ENCODE results near the gene FGF5. TPM values are rescaled to one million over a fixed set of nuclear protein-coding genes. Genes with fewer than 3 reads are reported as not detected.

The FGF5 gene
- total RNA-seq, 1 donor from 2014 or later: not detected

GRCh38 chr4:80233390-80233789 is 33.1 kb upstream of the FGF5 start:
- intact Hi-C loops (cut with DNase I): no loop called here
- Histone ChIP-seq H3K27ac (no peak overlapping the region), H3K4me3 (no peak overlapping the region)

GRCh38 chr4:80235451-80235850 is 31.0 kb upstream of the FGF5 start:
- intact Hi-C loops (cut with DNase I): no loop called here
- TF ChIP-seq, protein P1, sequence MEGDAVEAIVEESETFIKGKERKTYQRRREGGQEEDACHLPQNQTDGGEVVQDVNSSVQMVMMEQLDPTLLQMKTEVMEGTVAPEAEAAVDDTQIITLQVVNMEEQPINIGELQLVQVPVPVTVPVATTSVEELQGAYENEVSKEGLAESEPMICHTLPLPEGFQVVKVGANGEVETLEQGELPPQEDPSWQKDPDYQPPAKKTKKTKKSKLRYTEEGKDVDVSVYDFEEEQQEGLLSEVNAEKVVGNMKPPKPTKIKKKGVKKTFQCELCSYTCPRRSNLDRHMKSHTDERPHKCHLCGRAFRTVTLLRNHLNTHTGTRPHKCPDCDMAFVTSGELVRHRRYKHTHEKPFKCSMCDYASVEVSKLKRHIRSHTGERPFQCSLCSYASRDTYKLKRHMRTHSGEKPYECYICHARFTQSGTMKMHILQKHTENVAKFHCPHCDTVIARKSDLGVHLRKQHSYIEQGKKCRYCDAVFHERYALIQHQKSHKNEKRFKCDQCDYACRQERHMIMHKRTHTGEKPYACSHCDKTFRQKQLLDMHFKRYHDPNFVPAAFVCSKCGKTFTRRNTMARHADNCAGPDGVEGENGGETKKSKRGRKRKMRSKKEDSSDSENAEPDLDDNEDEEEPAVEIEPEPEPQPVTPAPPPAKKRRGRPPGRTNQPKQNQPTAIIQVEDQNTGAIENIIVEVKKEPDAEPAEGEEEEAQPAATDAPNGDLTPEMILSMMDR (IDR thresholded peaks at IDR 0.05): no peak
- no peaks in the 10 kb centered on the region for H3K4me1 ChIP-seq

More at GRCh38 chr4:80233390-80233789, 33.1 kb upstream of the FGF5 start:
- no peaks in the 10 kb centered on the region for H3K9me3 ChIP-seq
- H3K4me1 ChIP-seq: no peaks in the 10 kb centered on the region
- no peak for ATAC-seq
- TF ChIP-seq, protein P1 (IDR thresholded peaks at IDR 0.05): no peak
- H3K36me3 ChIP-seq: no peaks in the 10 kb centered on the region
- no peak for DNase-seq
- peaks cover 10% of the 10 kb centered on the region for H3K27me3 ChIP-seq

GRCh38 chr4:80237992-80238391 is 28.5 kb upstream of the FGF5 start:
- H3K4me1 ChIP-seq: no peaks in the 10 kb centered on the region
- TF ChIP-seq, protein P1 (IDR thresholded peaks at IDR 0.05): no peak
- intact Hi-C loops (cut with DNase I): no loop called here
- H3K9me3 ChIP-seq: no peaks in the 10 kb centered on the region
- no peak overlapping the region for H3K27ac ChIP-seq
- H3K4me3 ChIP-seq: no peak overlapping the region
- ATAC-seq (no peak), DNase-seq (no peak)
- no peaks in the 10 kb centered on the region for H3K36me3 ChIP-seq
- peaks cover 8% of the 10 kb centered on the region for H3K27me3 ChIP-seq

More at GRCh38 chr4:80235451-80235850, 31.0 kb upstream of the FGF5 start:
- no peak for DNase-seq
- Histone ChIP-seq H3K9me3 (no peaks in the 10 kb centered on the region), H3K4me3 (no peak overlapping the region), H3K27me3 (peaks cover 5% of the 10 kb centered on the region), H3K27ac (no peak overlapping the region), H3K36me3 (no peaks in the 10 kb centered on the region)
- no peak for ATAC-seq

DNA sequence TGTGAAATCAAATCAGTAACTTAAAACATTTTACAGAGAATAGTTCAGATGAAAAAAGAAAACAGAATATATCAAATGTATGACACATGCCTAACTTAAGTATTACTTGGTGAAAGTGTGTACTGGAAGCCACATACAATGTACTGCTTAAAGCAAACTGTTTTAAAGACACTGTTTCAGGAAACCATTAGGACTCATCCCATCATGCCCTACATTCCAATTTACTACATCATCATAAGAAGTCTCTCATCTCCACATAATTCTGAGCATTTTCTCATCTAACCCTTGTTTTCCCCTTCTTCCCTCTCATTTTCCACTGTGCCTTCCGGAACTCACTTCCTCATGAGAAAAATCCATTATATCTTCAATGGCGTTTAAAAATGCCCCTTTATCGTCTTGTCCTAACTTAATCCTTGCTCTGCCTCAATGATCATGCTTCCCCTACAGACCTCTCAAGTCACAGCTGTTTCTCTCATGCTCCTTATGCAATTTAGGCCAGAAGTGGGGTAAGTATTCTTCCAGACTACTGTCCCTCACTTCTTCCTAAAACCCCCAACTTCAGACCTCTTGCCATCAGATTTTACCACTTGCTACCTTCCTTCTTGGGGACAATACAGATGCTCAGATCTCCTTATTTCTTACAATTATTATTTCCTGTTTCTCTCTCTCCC is 26.8 kb upstream of the FGF5 start:
- DNase-seq: no peak
- Histone ChIP-seq H3K4me1 (no peaks in the 10 kb centered on the region), H3K9me3 (no peaks in the 10 kb centered on the region), H3K4me3 (no peak overlapping the region), H3K27ac (no peak overlapping the region), H3K27me3 (peaks cover 12% of the 10 kb centered on the region), H3K36me3 (no peaks in the 10 kb centered on the region)
- intact Hi-C loops (cut with DNase I): no loop called here
- no peak for ATAC-seq
- TF ChIP-seq, protein P1 (IDR thresholded peaks at IDR 0.05): no peak

DNA sequence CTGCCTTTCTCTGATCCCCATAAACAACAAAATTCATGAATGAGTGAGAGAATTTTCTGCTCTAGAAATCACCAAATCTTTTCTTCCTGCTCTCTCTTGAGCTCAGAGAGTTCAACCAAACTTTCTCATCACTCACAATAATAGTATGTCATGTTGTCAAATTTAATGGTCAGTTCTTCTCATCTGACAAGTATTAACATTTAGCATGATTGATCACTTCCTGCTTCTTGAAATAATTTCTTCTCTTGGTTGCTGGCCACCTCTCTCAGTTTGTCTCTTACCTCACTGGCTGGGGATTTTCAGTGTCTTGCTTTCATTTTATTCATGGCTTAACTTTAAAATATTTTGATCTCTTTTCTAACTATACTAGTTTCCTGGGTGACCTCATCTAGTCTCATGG is 25.5 kb upstream of the FGF5 start:
- intact Hi-C loops (cut with DNase I): no loop called here
- Histone ChIP-seq H3K9me3 (no peaks in the 10 kb centered on the region), H3K27me3 (peaks cover 12% of the 10 kb centered on the region), H3K27ac (no peak overlapping the region), H3K4me3 (no peak overlapping the region), H3K36me3 (no peaks in the 10 kb centered on the region), H3K4me1 (no peaks in the 10 kb centered on the region)
- TF ChIP-seq, protein P1 (IDR thresholded peaks at IDR 0.05): no peak
- no peak for DNase-seq
- no peak for ATAC-seq
